GM12878 (cell line): ENCODE data around the gene OR5F1.

ENCODE experiments used
- ETV6 ChIP-seq, 2 experiments: fragments of 450-650 bp in 1 of 2; IDR thresholded peaks in 1 of 2; conservative IDR thresholded peaks in 1 of 2; 2 replicates each; pipeline ENCODE4 v1.6.1; 2014; ENCODE audit warnings: antibody characterized with exemption in 1 of 2, borderline replicate concordance in 1 of 2, low read depth in 1 of 2, mild to moderate bottlenecking in 1 of 2, moderate library complexity in 1 of 2
- POLR2AphosphoS5 ChIP-seq: IDR thresholded peaks from 2 replicates; pipeline ENCODE4 v1.6.1; 2011; ENCODE audit warnings: mild to moderate bottlenecking, low read length, inconsistent platforms
- RFX5 ChIP-seq: IDR thresholded peaks from 2 replicates; pipeline ENCODE4 v1.6.1; 2011; ENCODE audit warnings: low read depth, low read length, improper control_type of control experiment
- SP1 ChIP-seq: IDR thresholded peaks from one replicate; pipeline ENCODE4 v1.6.1; 2011; ENCODE audit warnings: low read depth, low read length
- TAF1 ChIP-seq: IDR thresholded peaks from 2 replicates; pipeline ENCODE4 v1.6.1; 2011; ENCODE audit warnings: mild to moderate bottlenecking, low read depth, low read length, borderline replicate concordance
- ZNF274 ChIP-seq: IDR thresholded peaks from one replicate; pipeline ENCODE4 v1.8.0; 2011; ENCODE audit not compliant: insufficient read length, insufficient read depth
- TF ChIP-seq, protein P1 (sequence below): IDR thresholded peaks from 2 replicates; pipeline ENCODE4 v1.6.1; 2012; ENCODE audit warnings: improper control_type of control experiment, low read depth, low read length; ENCODE audit not compliant: insufficient replicate concordance
- TF ChIP-seq, protein P2 (sequence below), 3 experiments: IDR thresholded peaks in 2 of 3; conservative IDR thresholded peaks in 1 of 3; 2 replicates each; pipeline ENCODE4 v1.5.1; 2011; ENCODE audit warnings: low read depth in 3 of 3, low read length in 3 of 3, mild to moderate bottlenecking in 3 of 3, control low read depth in 2 of 3, moderate library complexity in 2 of 3, inconsistent platforms in 1 of 3, mixed read lengths in 1 of 3; ENCODE audit not compliant: control insufficient read depth in 2 of 3, insufficient read depth in 1 of 3; ENCODE audit errors: extremely low read depth in 1 of 3
- TF ChIP-seq, protein P3 (sequence below): IDR thresholded peaks from 2 replicates; pipeline ENCODE4 v1.6.1; 2012; ENCODE audit warnings: mild to moderate bottlenecking, low read depth, low read length
- TF ChIP-seq, protein P4 (sequence below): fragments of 450-650 bp; conservative IDR thresholded peaks from 2 replicates; pipeline ENCODE4 v1.6.1; 2017; ENCODE audit warnings: mild to moderate bottlenecking, moderate library complexity

GRCh38 chr11:55956521-55956920 lies 37.9 kb downstream of the OR5F1 start:
- TF ChIP-seq RFX5 = no peak
- TF ChIP-seq POLR2AphosphoS5 = no peak
- no peak for TF ChIP-seq SP1
- TF ChIP-seq ETV6 (conservative IDR thresholded peaks at IDR 0.05 in 1 of 2, IDR thresholded peaks at IDR 0.05 in 1 of 2; ENCODE audit: borderline replicate concordance in 1 of 2, low read depth in 1 of 2) = no peak
- no peak for TF ChIP-seq TAF1
- TF ChIP-seq, protein P1, sequence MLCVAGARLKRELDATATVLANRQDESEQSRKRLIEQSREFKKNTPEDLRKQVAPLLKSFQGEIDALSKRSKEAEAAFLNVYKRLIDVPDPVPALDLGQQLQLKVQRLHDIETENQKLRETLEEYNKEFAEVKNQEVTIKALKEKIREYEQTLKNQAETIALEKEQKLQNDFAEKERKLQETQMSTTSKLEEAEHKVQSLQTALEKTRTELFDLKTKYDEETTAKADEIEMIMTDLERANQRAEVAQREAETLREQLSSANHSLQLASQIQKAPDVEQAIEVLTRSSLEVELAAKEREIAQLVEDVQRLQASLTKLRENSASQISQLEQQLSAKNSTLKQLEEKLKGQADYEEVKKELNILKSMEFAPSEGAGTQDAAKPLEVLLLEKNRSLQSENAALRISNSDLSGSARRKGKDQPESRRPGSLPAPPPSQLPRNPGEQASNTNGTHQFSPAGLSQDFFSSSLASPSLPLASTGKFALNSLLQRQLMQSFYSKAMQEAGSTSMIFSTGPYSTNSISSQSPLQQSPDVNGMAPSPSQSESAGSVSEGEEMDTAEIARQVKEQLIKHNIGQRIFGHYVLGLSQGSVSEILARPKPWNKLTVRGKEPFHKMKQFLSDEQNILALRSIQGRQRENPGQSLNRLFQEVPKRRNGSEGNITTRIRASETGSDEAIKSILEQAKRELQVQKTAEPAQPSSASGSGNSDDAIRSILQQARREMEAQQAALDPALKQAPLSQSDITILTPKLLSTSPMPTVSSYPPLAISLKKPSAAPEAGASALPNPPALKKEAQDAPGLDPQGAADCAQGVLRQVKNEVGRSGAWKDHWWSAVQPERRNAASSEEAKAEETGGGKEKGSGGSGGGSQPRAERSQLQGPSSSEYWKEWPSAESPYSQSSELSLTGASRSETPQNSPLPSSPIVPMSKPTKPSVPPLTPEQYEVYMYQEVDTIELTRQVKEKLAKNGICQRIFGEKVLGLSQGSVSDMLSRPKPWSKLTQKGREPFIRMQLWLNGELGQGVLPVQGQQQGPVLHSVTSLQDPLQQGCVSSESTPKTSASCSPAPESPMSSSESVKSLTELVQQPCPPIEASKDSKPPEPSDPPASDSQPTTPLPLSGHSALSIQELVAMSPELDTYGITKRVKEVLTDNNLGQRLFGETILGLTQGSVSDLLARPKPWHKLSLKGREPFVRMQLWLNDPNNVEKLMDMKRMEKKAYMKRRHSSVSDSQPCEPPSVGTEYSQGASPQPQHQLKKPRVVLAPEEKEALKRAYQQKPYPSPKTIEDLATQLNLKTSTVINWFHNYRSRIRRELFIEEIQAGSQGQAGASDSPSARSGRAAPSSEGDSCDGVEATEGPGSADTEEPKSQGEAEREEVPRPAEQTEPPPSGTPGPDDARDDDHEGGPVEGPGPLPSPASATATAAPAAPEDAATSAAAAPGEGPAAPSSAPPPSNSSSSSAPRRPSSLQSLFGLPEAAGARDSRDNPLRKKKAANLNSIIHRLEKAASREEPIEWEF = no peak
- TF ChIP-seq, protein P2, sequence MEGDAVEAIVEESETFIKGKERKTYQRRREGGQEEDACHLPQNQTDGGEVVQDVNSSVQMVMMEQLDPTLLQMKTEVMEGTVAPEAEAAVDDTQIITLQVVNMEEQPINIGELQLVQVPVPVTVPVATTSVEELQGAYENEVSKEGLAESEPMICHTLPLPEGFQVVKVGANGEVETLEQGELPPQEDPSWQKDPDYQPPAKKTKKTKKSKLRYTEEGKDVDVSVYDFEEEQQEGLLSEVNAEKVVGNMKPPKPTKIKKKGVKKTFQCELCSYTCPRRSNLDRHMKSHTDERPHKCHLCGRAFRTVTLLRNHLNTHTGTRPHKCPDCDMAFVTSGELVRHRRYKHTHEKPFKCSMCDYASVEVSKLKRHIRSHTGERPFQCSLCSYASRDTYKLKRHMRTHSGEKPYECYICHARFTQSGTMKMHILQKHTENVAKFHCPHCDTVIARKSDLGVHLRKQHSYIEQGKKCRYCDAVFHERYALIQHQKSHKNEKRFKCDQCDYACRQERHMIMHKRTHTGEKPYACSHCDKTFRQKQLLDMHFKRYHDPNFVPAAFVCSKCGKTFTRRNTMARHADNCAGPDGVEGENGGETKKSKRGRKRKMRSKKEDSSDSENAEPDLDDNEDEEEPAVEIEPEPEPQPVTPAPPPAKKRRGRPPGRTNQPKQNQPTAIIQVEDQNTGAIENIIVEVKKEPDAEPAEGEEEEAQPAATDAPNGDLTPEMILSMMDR (IDR thresholded peaks at IDR 0.05 in 2 of 3, conservative IDR thresholded peaks at IDR 0.05 in 1 of 3; ENCODE audit: control insufficient read depth in 2 of 3, extremely low read depth in 1 of 3, insufficient read depth in 1 of 3, low read depth in 3 of 3, low read length in 3 of 3) = no peak
- no peak for TF ChIP-seq ZNF274
- TF ChIP-seq, protein P3, sequence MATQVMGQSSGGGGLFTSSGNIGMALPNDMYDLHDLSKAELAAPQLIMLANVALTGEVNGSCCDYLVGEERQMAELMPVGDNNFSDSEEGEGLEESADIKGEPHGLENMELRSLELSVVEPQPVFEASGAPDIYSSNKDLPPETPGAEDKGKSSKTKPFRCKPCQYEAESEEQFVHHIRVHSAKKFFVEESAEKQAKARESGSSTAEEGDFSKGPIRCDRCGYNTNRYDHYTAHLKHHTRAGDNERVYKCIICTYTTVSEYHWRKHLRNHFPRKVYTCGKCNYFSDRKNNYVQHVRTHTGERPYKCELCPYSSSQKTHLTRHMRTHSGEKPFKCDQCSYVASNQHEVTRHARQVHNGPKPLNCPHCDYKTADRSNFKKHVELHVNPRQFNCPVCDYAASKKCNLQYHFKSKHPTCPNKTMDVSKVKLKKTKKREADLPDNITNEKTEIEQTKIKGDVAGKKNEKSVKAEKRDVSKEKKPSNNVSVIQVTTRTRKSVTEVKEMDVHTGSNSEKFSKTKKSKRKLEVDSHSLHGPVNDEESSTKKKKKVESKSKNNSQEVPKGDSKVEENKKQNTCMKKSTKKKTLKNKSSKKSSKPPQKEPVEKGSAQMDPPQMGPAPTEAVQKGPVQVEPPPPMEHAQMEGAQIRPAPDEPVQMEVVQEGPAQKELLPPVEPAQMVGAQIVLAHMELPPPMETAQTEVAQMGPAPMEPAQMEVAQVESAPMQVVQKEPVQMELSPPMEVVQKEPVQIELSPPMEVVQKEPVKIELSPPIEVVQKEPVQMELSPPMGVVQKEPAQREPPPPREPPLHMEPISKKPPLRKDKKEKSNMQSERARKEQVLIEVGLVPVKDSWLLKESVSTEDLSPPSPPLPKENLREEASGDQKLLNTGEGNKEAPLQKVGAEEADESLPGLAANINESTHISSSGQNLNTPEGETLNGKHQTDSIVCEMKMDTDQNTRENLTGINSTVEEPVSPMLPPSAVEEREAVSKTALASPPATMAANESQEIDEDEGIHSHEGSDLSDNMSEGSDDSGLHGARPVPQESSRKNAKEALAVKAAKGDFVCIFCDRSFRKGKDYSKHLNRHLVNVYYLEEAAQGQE = no peak
- TF ChIP-seq, protein P4, sequence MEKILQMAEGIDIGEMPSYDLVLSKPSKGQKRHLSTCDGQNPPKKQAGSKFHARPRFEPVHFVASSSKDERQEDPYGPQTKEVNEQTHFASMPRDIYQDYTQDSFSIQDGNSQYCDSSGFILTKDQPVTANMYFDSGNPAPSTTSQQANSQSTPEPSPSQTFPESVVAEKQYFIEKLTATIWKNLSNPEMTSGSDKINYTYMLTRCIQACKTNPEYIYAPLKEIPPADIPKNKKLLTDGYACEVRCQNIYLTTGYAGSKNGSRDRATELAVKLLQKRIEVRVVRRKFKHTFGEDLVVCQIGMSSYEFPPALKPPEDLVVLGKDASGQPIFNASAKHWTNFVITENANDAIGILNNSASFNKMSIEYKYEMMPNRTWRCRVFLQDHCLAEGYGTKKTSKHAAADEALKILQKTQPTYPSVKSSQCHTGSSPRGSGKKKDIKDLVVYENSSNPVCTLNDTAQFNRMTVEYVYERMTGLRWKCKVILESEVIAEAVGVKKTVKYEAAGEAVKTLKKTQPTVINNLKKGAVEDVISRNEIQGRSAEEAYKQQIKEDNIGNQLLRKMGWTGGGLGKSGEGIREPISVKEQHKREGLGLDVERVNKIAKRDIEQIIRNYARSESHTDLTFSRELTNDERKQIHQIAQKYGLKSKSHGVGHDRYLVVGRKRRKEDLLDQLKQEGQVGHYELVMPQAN = no peak
